Activated CD4-positive, alpha-beta T cell treated with anti-CD3 and anti-CD28 coated beads for 48 hours (primary cell): ENCODE results near the gene FIGLA.
"Not testable (repeated sequence)": the region's sequence is repeated elsewhere in the genome, so short reads cannot be mapped to it uniquely, and the experiment has no call there.

Experiments
- DNase-seq: peaks from one replicate; pipeline ENCODE4 v3.0.0-alpha.2; 2020

Gene FIGLA

GRCh38 chr2:70743068-70743467 is 47.4 kb downstream of the FIGLA start:
- DNase-seq, result no peak

GRCh38 chr2:70739492-70739891 is 51.0 kb downstream of the FIGLA start:
- DNase-seq, result not testable (repeated sequence)

- no peak for DNase-seq
Measured at GRCh38 chr2:70738159-70738558, 52.3 kb downstream of the FIGLA start.

GRCh38 chr2:70735071-70735470 is 55.4 kb downstream of the FIGLA start:
- no peak for DNase-seq

GRCh38 chr2:70733646-70734180 is 56.7 kb downstream of the FIGLA start:
- DNase-seq, result no peak

GRCh38 chr2:70732766-70733645 is 57.4 kb downstream of the FIGLA start:
- no peak for DNase-seq

- no peak for DNase-seq
Measured at GRCh38 chr2:70730730-70731129, 59.7 kb downstream of the FIGLA start.

- DNase-seq, result no peak
Measured at GRCh38 chr2:70729647-70730046, 60.8 kb downstream of the FIGLA start.

- DNase-seq, result no peak
Measured at GRCh38 chr2:70728128-70728527, 62.3 kb downstream of the FIGLA start.
